WTC11 (cell line): ENCODE results near the gene DNAH7.

Experiments used
- AFF4 ChIP-seq: sonication (generic); formaldehyde crosslinking; IDR thresholded peaks from 2 replicates; pipeline ENCODE4 v1.8.1; 2023; ENCODE audit warnings: mild to moderate bottlenecking, missing genetic modification reagents, borderline replicate concordance
- ARID4B ChIP-seq: sonication (generic); formaldehyde crosslinking; IDR thresholded peaks from 2 replicates; pipeline ENCODE4 v1.8.0; 2023; ENCODE audit warnings: missing genetic modification reagents, mild to moderate bottlenecking, borderline replicate concordance
- CREB1 ChIP-seq: sonication (generic); formaldehyde crosslinking; IDR thresholded peaks from 2 replicates; pipeline ENCODE4 v1.8.0; 2023; ENCODE audit warnings: mild to moderate bottlenecking, missing genetic modification reagents
- CREM ChIP-seq: sonication (generic); formaldehyde crosslinking; IDR thresholded peaks from 2 replicates; pipeline ENCODE4 v1.8.1; 2022; ENCODE audit warnings: mild to moderate bottlenecking, missing genetic modification reagents, moderate library complexity
- CTCF ChIP-seq: fragments of 200-600 bp; IDR thresholded peaks from 2 replicates; pipeline ENCODE4 v1.8.0; 2022; ENCODE audit warnings: antibody characterized with exemption
- EMX1 ChIP-seq: fragments of 250-450 bp; sonication (Bioruptor Pico); IDR thresholded peaks from 2 replicates; pipeline ENCODE4 v1.8.0; 2021; ENCODE audit warnings: mild to moderate bottlenecking
- FOXP1 ChIP-seq: sonication (generic); formaldehyde crosslinking; IDR thresholded peaks from 2 replicates; pipeline ENCODE4 v1.8.0; 2022; ENCODE audit warnings: missing genetic modification reagents, mild to moderate bottlenecking, moderate library complexity, borderline replicate concordance
- FOXP4 ChIP-seq: sonication (generic); formaldehyde crosslinking; IDR thresholded peaks from 2 replicates; pipeline ENCODE4 v1.8.0; 2022; ENCODE audit warnings: mild to moderate bottlenecking, missing genetic modification reagents
- JUN ChIP-seq: sonication (generic); formaldehyde crosslinking; IDR thresholded peaks from 2 replicates; pipeline ENCODE4 v1.8.0; 2023; ENCODE audit warnings: mild to moderate bottlenecking, missing genetic modification reagents
- NR2C2 ChIP-seq: sonication (generic); formaldehyde crosslinking; IDR thresholded peaks from 2 replicates; pipeline ENCODE4 v1.8.0; 2022; ENCODE audit warnings: mild to moderate bottlenecking, missing genetic modification reagents
- NR3C1 ChIP-seq: sonication (generic); formaldehyde crosslinking; conservative IDR thresholded peaks from 2 replicates; pipeline ENCODE4 v1.8.1; 2023; ENCODE audit warnings: low read depth, mild to moderate bottlenecking, missing genetic modification reagents
- RELA ChIP-seq: sonication (generic); formaldehyde crosslinking; IDR thresholded peaks from 2 replicates; pipeline ENCODE4 v1.8.1; 2022; ENCODE audit warnings: missing genetic modification reagents, mild to moderate bottlenecking, borderline replicate concordance
- TP53 ChIP-seq: sonication (generic); formaldehyde crosslinking; IDR thresholded peaks from 2 replicates; pipeline ENCODE4 v1.8.1; 2023; ENCODE audit warnings: mild to moderate bottlenecking, missing genetic modification reagents

GRCh38 chr2:196036442-196036841 lies 32.2 kb downstream of the DNAH7 start:
- TF ChIP-seq JUN (CRISPR knock-in tag) (no peak), FOXP4 (CRISPR knock-in tag) (no peak), EMX1 (CRISPR knock-in tag) (no peak), RELA (CRISPR knock-in tag) (no peak), NR3C1 (no peak), ARID4B (CRISPR knock-in tag) (no peak), CTCF (no peak), FOXP1 (no peak), CREM (CRISPR knock-in tag) (no peak), TP53 (no peak), AFF4 (CRISPR knock-in tag) (no peak), CREB1 (CRISPR knock-in tag) (no peak), NR2C2 (CRISPR knock-in tag) (no peak)
